GM10847 (cell line): ENCODE data around the gene RICTOR.

Source experiments
- POLR2A ChIP-seq: IDR thresholded peaks from 2 replicates; pipeline ENCODE4 v1.6.1; 2011; ENCODE audit not compliant: insufficient read length; ENCODE audit errors: extremely low read depth

RICTOR gene

DNA sequence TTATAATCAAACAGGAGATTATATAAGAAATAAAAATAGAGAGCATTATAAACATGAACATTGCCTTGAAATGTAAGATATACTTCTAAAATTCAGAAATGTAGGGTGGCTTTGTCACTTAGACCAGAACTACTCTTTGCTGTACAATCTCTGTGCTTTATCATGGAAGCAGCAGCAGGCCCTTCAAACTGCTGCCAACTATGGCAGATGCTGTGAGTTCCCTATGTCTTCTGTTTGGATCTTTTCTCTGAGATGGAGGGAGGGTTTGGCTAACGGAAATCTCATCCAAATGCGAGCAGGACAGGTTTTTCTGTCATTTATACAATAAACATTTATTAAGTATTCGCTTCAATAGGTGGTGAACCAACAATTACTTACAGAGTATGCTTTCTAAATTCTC lies 34.8 kb upstream of the RICTOR start:
- TF ChIP-seq POLR2A: no peak

DNA sequence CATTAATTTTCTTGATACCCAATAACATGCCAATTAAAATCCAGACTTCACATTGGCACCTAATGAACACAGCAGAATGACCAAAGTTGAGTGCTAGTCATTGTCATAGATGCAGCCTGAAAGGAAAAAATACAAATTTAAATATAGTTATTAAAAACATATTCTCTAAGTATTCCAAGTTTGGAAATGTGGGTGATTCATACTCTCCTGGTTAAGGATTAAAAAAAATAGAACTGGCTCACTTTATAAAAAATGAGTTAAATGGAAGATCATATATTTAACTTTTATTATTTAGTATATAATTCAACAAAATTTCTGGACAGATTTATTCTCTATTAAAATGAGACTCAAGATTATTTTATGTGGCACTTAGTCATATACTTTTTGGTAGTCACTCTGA lies 33.2 kb upstream of the RICTOR start:
- TF ChIP-seq POLR2A: no peak

DNA sequence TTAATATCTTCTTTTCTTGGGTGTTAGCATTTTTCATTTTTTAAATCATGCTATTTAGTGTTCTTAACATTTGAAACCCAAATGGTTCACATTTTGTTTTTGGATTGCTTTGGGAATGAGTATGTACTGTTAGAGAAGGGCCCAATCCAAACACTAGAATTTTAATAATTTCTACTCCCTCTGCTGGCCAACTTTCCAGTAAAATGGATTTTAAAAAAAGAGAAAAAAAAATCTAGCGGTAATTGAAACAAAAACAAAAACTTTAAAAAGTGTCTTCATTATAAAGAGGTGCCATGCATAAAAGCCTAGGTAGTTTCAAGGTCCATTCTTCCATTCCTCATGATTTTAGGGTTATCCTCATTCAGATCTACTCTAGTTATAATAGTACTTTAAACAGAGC lies 32.1 kb upstream of the RICTOR start:
- no peak for TF ChIP-seq POLR2A

DNA sequence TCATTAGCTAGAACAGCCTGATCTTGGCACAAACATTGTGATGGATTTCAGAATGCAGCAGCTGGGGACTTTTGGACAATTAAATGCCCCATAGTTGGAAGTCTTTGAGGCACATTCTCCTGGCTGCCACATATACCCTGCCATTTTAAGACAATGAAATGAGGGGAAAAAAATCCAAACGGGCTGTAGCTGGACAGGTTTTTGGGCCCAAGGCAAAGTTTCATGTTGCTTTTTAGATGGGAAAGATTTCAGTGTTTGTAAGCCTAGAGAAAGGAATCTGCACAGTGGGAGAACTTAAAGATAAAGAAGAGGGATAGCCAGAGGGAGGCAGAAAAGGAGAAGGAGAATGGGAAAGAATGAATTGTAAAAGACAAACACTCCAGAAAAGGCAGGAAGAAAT lies 30.0 kb upstream of the RICTOR start:
- no peak for TF ChIP-seq POLR2A

DNA sequence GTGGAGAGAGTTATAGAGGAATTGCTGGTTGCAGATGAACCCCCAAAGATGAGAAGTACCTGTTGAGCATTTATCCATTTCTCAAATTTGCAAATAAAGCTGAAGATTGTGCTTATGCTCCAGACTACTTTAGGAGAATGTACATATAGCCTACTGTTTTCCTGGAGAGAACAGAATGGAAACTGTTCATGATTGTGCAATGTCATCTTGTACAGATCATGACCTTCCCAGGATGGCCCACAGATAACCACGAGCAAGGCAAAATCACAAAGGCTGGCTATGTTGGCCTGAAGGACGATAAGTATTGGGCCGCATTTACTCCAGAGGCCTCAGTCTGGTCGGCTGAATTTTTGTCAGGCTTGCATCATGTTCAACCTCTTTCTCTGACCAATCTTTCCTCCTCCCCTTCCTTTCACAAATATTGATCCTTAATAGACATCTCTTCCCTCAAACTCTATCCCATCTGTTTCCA lies 28.5 kb upstream of the RICTOR start:
- no peak for TF ChIP-seq POLR2A

DNA sequence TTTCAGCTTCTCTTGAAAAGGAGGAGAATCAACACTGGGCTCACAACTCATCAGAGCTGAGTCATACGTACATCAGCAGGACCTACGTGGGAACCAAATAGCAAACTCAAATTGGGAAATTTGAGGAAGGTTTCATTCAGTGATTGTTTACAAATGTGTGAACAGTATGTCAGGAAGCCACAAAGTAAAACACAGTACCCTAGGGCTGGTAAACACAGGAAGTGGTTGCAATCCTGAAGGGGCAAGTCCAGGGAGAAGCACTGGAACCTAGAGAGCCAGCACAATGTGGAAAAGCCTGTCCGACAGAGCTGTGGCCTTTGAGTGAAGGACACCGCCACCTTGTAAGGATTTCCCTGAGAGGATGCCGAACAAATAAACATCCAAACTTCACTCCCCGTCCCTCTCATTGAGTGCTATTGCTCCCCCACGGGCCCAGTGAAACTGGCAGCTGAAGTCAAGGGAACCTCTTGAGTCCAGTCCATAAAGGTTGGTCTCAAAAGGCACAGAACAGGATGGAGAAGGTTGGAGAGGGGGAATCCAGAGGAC lies 26.7 kb upstream of the RICTOR start:
- no peak for TF ChIP-seq POLR2A

DNA sequence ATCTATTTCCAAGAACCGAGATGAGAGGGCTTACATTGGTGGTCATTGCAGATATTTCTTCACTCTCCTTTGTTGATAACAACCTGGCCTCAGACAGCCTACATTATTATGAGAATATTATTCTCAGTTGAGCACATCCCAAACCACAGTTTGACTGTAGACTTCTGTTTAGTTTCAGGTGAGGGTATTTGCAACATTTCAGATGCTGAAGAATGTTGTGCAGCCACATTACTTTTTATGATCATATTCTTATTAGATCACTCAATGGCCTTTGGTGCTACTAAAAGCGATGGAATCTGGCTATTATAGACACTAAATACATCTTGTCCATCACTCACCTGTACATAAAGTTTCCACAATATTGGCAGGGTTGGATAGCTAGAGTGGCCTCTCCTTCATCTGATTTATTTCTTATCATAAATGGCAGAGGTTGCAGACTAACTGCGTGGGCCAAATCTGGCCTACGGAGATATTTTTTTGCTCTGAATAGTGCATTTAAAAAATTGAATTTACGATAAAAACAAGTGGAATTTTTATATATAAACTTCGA lies 26.2 kb upstream of the RICTOR start:
- TF ChIP-seq POLR2A: no peak

DNA sequence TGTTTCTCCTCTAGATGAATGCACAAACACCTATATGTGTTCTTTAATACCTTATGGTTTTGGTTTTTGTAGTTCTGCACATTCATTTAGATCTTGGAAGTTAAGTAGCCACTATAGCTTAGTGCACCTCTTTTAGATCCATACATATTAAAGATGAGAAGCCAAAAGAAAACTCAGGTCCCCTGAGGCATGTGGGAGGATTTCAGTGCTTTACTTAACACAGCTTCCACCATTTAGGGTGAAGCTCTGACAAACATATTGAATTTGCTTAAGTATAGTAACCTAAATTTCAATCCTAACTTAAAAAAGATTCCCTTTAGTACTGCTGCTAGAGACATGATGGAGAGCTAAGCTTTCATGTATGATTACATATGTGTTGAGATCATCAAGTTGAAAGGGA lies 25.6 kb upstream of the RICTOR start:
- no peak for TF ChIP-seq POLR2A

DNA sequence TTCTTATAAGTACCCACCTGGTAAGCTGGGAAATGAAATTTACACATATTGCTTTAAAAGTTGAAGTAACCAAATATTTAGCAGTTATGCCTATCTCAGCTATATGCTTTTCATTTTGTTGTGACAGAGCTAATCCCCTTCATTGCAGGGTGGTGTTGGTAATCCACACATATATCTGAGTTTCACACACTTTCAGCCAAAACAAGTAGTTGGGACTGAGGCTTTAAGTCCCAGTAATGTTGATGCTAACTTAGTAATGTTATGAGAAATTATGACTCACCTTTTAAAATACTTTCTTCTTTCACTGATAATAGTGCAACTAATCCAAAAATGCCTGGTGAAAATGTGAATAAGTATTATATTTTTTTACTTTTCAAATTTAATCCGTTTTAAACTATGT lies 19.2 kb upstream of the RICTOR start:
- no peak for TF ChIP-seq POLR2A

DNA sequence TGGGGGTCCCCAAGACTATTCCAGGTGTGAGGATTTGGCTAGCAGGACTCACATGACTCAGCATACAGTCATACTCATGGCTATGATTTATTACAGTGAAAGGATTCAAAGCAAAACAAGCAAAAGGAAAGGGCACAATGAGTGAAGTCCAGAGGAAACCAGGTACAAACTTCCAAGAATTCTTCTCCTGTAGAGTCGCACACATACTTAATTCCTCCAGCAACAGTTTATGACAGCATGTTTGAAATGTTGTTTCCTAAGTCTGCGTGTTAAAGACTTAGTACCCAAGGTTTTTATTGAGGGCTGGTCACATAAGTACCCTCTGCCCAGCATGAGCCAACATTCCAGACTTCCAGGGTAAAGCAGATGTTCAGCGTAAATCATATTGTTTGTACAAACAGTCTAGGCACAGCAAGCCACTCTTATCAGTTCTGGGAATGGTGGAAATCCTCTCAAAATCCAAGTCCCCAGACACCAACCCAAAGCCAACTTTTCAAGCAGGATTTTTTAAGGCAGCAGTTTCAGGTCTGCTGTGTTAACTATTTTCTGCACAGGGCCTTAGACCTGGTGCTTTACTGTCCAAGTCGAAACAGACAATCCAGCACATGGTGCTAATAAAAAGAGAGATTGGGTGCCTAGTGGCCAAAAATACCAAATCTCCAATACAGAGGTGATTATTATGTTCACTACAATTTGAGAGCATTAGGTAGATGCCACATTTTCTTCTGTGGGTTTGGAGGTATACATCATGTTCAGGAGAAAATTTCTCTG lies 18.6 kb upstream of the RICTOR start:
- no peak for TF ChIP-seq POLR2A

DNA sequence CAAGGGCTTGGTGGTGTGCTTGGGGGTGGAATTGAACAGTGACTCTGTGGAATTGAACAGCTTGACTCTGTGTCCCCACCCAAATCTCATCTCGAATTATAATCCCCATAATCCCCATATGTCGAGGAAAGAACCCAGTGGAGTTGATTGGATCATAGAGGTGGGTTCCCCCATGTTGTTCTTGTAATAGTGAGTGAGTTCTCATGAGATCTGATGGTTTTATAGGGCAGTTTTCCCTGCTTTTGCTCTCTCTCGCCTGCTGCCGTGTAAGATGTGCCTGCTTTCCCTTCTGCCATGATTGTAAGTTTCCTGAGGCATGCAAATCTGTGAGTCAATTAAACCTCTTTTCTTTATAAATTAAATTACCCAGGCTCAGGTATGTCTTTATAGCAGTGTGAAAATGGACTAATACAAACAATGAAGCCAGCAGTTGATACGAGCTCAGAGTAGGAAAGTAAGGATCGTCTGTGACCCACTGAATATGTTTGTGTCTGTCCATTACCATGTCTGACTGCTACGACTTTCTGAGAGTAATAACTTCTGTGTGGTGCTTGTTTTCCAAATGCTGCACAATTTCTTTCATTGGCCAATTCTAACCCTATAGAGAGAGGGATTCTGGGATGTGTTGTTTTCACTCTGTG lies 17.9 kb upstream of the RICTOR start:
- TF ChIP-seq POLR2A: no peak

DNA sequence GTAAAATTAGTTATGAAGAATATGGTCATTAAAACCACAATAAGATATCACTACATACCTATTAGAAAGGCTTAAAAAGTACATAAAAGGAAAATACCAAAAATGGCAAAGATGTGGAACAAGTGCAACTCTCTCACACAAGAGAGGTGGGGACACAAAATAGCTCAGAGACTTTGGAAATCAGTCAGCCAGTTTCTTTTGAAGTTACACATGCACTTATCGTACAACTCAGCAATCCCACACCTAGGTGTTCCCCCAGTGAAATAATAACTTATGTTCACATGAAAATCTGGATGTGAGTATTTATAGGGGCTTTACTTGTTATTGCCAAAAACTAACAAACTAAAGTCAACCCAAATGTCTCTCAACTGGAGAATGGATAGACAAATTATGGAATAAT lies 9.8 kb upstream of the RICTOR start:
- TF ChIP-seq POLR2A: no peak

DNA sequence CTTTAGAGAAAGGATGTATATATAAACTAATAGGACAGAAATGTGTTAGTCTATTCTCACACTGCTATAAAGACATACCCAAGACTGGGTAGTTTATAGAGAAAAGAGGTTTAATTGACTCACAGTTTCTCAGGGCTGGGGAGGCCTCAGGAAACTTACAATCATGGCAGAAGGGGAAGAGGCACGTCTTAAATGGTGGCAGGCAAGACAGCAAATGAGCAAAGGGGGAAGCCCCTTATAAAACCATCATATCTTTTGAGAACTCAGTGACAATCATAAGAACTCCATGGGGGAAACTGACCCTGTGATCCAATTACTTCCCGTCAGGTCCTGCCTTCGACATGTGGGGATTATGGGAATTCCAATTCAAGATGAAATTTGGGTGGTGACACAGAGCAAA lies 8.8 kb upstream of the RICTOR start:
- no peak for TF ChIP-seq POLR2A

DNA sequence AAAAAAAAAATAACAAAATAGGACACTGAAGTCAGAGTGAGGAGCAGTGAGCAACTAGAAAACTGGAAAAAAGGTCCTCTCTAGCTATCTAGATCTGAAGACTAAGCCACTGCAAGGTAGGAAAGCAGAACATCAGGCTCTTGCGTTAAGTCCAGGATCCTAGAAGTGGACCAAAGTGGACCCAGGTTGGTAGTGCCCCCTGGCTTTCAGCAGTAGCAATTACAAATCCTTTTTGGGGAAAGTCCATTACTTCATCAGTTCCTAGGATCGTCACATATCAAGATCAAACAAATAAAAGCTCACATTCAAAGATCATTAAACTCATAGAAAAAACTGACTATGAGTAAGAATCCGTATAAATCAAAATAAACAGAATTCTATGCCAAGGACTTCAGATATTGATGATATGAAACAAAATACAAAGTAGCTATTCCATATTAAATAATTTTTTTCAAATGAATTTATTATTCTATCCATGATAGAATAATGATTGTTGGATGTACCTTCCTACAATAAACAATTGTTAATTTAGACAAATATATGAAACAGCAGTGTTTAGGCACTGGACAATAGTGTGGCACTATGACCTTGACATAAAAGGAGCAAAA lies 6.5 kb upstream of the RICTOR start:
- no peak for TF ChIP-seq POLR2A

DNA sequence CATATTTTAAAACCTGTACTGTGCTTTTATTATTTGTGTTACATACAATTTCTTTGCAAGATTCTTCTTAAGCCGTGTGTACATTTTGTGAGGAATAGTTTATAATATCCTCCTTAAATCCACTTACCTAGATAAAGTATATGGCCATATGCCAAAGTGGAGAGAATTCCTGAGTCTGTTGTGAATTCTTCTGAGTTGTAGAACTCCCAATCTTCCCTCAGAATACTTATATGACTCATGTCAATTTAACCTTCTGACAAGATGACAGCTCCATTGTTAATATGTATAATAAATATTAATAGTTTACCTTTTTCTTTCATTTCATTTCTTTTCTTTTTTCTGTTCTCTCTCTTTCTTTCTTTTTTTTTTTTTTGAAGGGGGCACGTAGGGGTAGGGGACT lies 6.0 kb upstream of the RICTOR start:
- TF ChIP-seq POLR2A: no peak

DNA sequence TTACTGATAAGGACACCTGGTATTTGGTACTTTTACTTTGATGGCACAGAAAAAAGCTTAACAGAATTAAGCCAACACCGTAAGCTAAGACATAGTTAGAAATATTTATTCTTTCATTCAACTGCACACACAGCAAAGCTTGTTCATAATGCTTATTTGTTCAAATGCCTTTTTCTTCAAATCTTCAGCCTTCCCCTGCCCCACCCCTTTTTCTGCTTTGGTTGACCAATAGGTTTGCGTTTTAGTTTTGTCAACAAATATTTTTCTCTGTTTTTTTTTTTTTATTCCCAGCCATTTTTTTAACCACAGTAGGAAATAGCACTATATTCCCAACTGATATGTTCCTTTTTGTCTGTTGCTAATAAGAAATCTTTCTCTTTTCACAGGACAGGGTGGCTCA lies 4.9 kb upstream of the RICTOR start:
- TF ChIP-seq POLR2A: no peak
